HCT116 (cell line): ENCODE data around the gene C14orf180. TPM values are rescaled to one million over a fixed set of nuclear protein-coding genes. Genes with fewer than 3 reads are reported as not detected.

ENCODE experiments used
- ATAC-seq: fragments of 200-7000 bp; cut with Tn5 transposase; 2 replicates; pipeline ENCODE4 v1.9.1; 2020; ENCODE audit warnings: mild to moderate bottlenecking, moderate library complexity
- BruUV-seq: library from RNA; stranded (reverse); fragments of 400-500 nt; replicated peaks from 2 replicates; lab custom pipeline; 2021; lab: Mats Ljungman, UMichigan
- CTCF ChIA-PET: fragments of 300-600 bp; sonication (Branson Sonifier 250); formaldehyde crosslinking; loops from one replicate; lab custom pipeline; 2021; ENCODE audit warnings: antibody characterized with exemption; lab: Charles Lee
- POLR2A ChIA-PET: fragments of 300-600, 350-600 bp; sonication (Branson Sonifier 250); formaldehyde crosslinking; loops from one replicate; lab custom pipeline; 2021; ENCODE audit warnings: antibody characterized with exemption; lab: Charles Lee
- RAD21 ChIA-PET, 2 experiments: fragments of 300-600 bp; sonication (Branson Sonifier 250); formaldehyde crosslinking; loops; one replicate each; lab custom pipeline; 2023; ENCODE audit warnings: low total read pairs in 2 of 2; ENCODE audit not compliant: uncharacterized antibody in 2 of 2, unreplicated experiment in 2 of 2, low non-redundant PET in 1 of 2; lab: Charles Lee
- DNase-seq: peaks from one replicate; pipeline ENCODE4 v3.0.0-alpha.2; 2010; ENCODE audit warnings: low read depth, low spot score
- H2AFZ ChIP-seq: fragments of 200-600 bp; shearing (Covaris generic), sonication (generic); 2 replicates; pipeline ENCODE4 v1.6.1; 2017; ENCODE audit warnings: low read depth, mixed run types, mixed read lengths, antibody characterized with exemption, low read length; ENCODE audit not compliant: poor library complexity, severe bottlenecking
- H3K27ac ChIP-seq: 2 replicates; pipeline ENCODE4 v1.5.1; 2012; ENCODE audit warnings: low read depth, low read length
- H3K27me3 ChIP-seq: fragments of 200-600 bp; sonication (generic); 2 replicates; pipeline ENCODE4 v1.6.1; 2016; ENCODE audit warnings: mixed run types, low read length, mixed read lengths; ENCODE audit not compliant: insufficient read depth
- H3K36me3 ChIP-seq, 2 experiments: fragments of 200-500 bp in 1 of 2; fragments of 200-600 bp in 1 of 2; sonication (Bioruptor generic) in 1 of 2; sonication (generic) in 1 of 2; 2 replicates each; pipeline versions ENCODE4 v1.5.1 to v1.6.1; 2014 to 2016; ENCODE audit warnings: low read length in 2 of 2, inconsistent platforms in 1 of 2, mixed read lengths in 1 of 2, mixed run types in 1 of 2; ENCODE audit not compliant: insufficient read depth in 2 of 2, control insufficient read depth in 1 of 2
- H3K4me1 ChIP-seq, 2 experiments: fragments of 200-600 bp in 1 of 2; sonication (generic) in 1 of 2; 2 replicates each; pipeline versions ENCODE4 v1.5.1 to v1.6.1; 2012 to 2017; ENCODE audit warnings: low read length in 2 of 2, inconsistent platforms in 1 of 2, mild to moderate bottlenecking in 1 of 2, mixed read lengths in 1 of 2, mixed run types in 1 of 2, moderate library complexity in 1 of 2; ENCODE audit not compliant: insufficient read depth in 2 of 2, control insufficient read depth in 1 of 2
- H3K4me2 ChIP-seq: fragments of 200-600 bp; sonication (generic); 2 replicates; pipeline ENCODE4 v1.6.1; 2017; ENCODE audit warnings: mixed run types, low read length, mixed read lengths
- H3K4me3 ChIP-seq, 2 experiments: fragments of 200-600 bp in 1 of 2; sonication (generic) in 1 of 2; replicated peaks in 1 of 2; 2 replicates each; pipeline ENCODE4 v1.5.1; 2011 to 2016; ENCODE audit warnings: low read length in 2 of 2, control low read depth in 1 of 2, low read depth in 1 of 2, mild to moderate bottlenecking in 1 of 2, mixed read lengths in 1 of 2, mixed run types in 1 of 2
- H3K79me2 ChIP-seq: fragments of 200-600 bp; sonication (generic); 2 replicates; pipeline ENCODE4 v1.6.1; 2017; ENCODE audit warnings: mild to moderate bottlenecking, mixed run types, low read length, moderate library complexity, mixed read lengths; ENCODE audit not compliant: insufficient read depth
- H3K9ac ChIP-seq: fragments of 200-600 bp; sonication (generic); 2 replicates; pipeline ENCODE4 v1.6.1; 2016; ENCODE audit warnings: low read length, mixed read lengths
- H3K9me2 ChIP-seq: fragments of 200-600 bp; sonication (generic), shearing (Covaris generic); 2 replicates; pipeline ENCODE4 v1.6.1; 2017; ENCODE audit warnings: mixed run types, mild to moderate bottlenecking, moderate library complexity; ENCODE audit not compliant: insufficient read depth
- H3K9me3 ChIP-seq, 2 experiments: fragments of 200-500 bp in 1 of 2; fragments of 200-600 bp in 1 of 2; sonication (Bioruptor generic) in 1 of 2; sonication (generic) in 1 of 2; 2 replicates each; pipeline ENCODE4 v1.6.1; 2014 to 2017; ENCODE audit warnings: low read length in 2 of 2, mixed read lengths in 2 of 2, inconsistent platforms in 1 of 2, low read depth in 1 of 2, mild to moderate bottlenecking in 1 of 2, mixed run types in 1 of 2, moderate library complexity in 1 of 2; ENCODE audit not compliant: control insufficient read depth in 1 of 2, insufficient read depth in 1 of 2
- H4K20me1 ChIP-seq: fragments of 200-600 bp; sonication (generic), shearing (Covaris generic); 2 replicates; pipeline ENCODE4 v1.6.1; 2017; ENCODE audit warnings: mixed run types, mild to moderate bottlenecking, moderate library complexity; ENCODE audit not compliant: insufficient read depth
- CBX3 ChIP-seq: IDR thresholded peaks from 2 replicates; pipeline ENCODE4 v1.6.1; 2012; ENCODE audit warnings: low read depth
- CEBPB ChIP-seq: IDR thresholded peaks from 2 replicates; pipeline ENCODE4 v1.6.1; 2012; ENCODE audit warnings: low read depth
- JUND ChIP-seq: IDR thresholded peaks from 2 replicates; pipeline ENCODE4 v1.6.1; 2012
- POLR2A ChIP-seq: IDR thresholded peaks from 2 replicates; pipeline ENCODE4 v1.7.0; 2011; ENCODE audit warnings: borderline replicate concordance; ENCODE audit not compliant: insufficient read depth, insufficient read length; ENCODE audit errors: extremely low read depth
- RAD21 ChIP-seq: IDR thresholded peaks from 2 replicates; pipeline ENCODE4 v1.6.1; 2012; ENCODE audit warnings: low read depth, mild to moderate bottlenecking
- SIN3A ChIP-seq: IDR thresholded peaks from 2 replicates; pipeline ENCODE4 v1.6.1; 2012; ENCODE audit warnings: low read depth
- SP1 ChIP-seq: IDR thresholded peaks from 2 replicates; pipeline ENCODE4 v1.6.1; 2012; ENCODE audit warnings: low read depth
- SRF ChIP-seq: IDR thresholded peaks from 2 replicates; pipeline ENCODE4 v1.6.1; 2012; ENCODE audit warnings: low read depth
- TCF7L2 ChIP-seq: IDR thresholded peaks from 2 replicates; pipeline ENCODE4 v1.7.0; 2011; ENCODE audit warnings: borderline replicate concordance, inconsistent platforms; ENCODE audit not compliant: insufficient read depth, insufficient read length; ENCODE audit errors: extremely low read depth
- ZBTB33 ChIP-seq: IDR thresholded peaks from 2 replicates; pipeline ENCODE4 v1.6.1; 2011; ENCODE audit warnings: mild to moderate bottlenecking, low read length, moderate library complexity; ENCODE audit not compliant: insufficient replicate concordance; ENCODE audit errors: extremely low read depth
- ZFX ChIP-seq: fragments of 450-650 bp; IDR thresholded peaks from 2 replicates; pipeline ENCODE4 v1.6.1; 2017
- intact Hi-C: fragments of 100-400 bp; cut with micrococcal nuclease; formaldehyde crosslinking; loops from 2 replicates; pipeline ENCODE4 v1.10.0; 2022
- total RNA-seq: library from RNA; stranded (reverse); gene quantifications from one replicate; pipeline ENCODE4 v1.2.1, GENCODE V29; 2021; ENCODE audit not compliant: unreplicated experiment
- TF ChIP-seq, protein P1 (sequence below), 3 experiments: fragments of 200-600 bp in 1 of 3; sonication (generic) in 1 of 3; IDR thresholded peaks in 2 of 3; conservative IDR thresholded peaks in 1 of 3; 2 replicates each; pipeline ENCODE4 v1.5.1; 2012 to 2017; ENCODE audit warnings: low read depth in 2 of 3, low read length in 2 of 3, antibody characterized with exemption in 1 of 3, borderline replicate concordance in 1 of 3, control low read depth in 1 of 3, mild to moderate bottlenecking in 1 of 3, mixed read lengths in 1 of 3, mixed run types in 1 of 3, moderate library complexity in 1 of 3; ENCODE audit not compliant: insufficient read depth in 1 of 3

The C14orf180 gene
- total RNA-seq, 1 experiment from 2014 or later = not detected

GRCh38 chr14:104581521-104581920, 2.0 kb downstream of the C14orf180 start:
- ChIA-PET CTCF (no interaction called here), RAD21 (no interaction called here), POLR2A (no interaction called here)
- no peaks in the 10 kb centered on the region for H3K9me3 ChIP-seq
- no peaks in the 10 kb centered on the region for H3K9me2 ChIP-seq
- no peaks in the 10 kb centered on the region for H3K36me3 ChIP-seq
- intact Hi-C loops = no loop called here
- ATAC-seq (no peak), DNase-seq (no peak)
- no TSS peak for BruUV-seq
- no peak overlapping the region for H3K9ac ChIP-seq
- H3K4me3 ChIP-seq = no peak overlapping the region
- no peaks in the 10 kb centered on the region for H3K27me3 ChIP-seq
- no peak overlapping the region for H3K4me2 ChIP-seq
- no peak overlapping the region for H2AFZ ChIP-seq
- no peaks in the 10 kb centered on the region for H3K79me2 ChIP-seq
- H3K27ac ChIP-seq = no peak overlapping the region
- no peaks in the 10 kb centered on the region for H4K20me1 ChIP-seq
- H3K4me1 ChIP-seq = no peaks in the 10 kb centered on the region
- TF ChIP-seq CEBPB = no peak

DNA sequence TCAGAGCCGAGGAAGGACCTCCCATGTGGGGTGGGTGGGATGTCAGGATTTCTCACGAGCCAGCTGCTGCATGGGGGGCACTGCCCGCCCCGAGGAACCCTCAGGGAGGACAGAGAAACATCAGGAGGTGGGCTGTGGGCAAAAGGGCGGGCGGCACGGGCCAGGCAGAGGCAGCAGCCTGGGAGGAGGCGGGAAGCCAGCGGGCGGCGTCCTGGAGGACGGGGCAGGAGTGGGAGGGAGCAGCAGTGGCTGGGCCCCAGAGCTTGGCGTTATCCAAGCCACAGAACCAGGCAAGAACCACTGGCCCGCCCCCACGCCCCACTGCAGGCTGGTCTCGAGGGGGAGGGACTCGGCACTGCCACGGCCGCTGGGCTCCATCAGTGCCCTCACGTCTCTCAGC, 2.4 kb downstream of the C14orf180 start:
- ATAC-seq = no peak
- intact Hi-C loops = no loop called here

More for the DNA sequence above, 2.4 kb downstream of the C14orf180 start:
- Histone ChIP-seq H3K9ac (no peak overlapping the region), H3K4me2 (no peak overlapping the region), H3K9me2 (no peaks in the 10 kb centered on the region), H2AFZ (no peak overlapping the region), H3K9me3 (no peaks in the 10 kb centered on the region), H4K20me1 (no peaks in the 10 kb centered on the region), H3K27me3 (no peaks in the 10 kb centered on the region), H3K79me2 (no peaks in the 10 kb centered on the region), H3K4me1 (no peaks in the 10 kb centered on the region), H3K4me3 (no peak overlapping the region), H3K27ac (no peak overlapping the region), H3K36me3 (no peaks in the 10 kb centered on the region)
- POLR2A ChIA-PET = no interaction called here
- no peak for TF ChIP-seq ZBTB33
- TF ChIP-seq JUND = no peak
- no peak for TF ChIP-seq TCF7L2
- TF ChIP-seq, protein P1, sequence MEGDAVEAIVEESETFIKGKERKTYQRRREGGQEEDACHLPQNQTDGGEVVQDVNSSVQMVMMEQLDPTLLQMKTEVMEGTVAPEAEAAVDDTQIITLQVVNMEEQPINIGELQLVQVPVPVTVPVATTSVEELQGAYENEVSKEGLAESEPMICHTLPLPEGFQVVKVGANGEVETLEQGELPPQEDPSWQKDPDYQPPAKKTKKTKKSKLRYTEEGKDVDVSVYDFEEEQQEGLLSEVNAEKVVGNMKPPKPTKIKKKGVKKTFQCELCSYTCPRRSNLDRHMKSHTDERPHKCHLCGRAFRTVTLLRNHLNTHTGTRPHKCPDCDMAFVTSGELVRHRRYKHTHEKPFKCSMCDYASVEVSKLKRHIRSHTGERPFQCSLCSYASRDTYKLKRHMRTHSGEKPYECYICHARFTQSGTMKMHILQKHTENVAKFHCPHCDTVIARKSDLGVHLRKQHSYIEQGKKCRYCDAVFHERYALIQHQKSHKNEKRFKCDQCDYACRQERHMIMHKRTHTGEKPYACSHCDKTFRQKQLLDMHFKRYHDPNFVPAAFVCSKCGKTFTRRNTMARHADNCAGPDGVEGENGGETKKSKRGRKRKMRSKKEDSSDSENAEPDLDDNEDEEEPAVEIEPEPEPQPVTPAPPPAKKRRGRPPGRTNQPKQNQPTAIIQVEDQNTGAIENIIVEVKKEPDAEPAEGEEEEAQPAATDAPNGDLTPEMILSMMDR (IDR thresholded peaks at IDR 0.05 in 2 of 3, conservative IDR thresholded peaks at IDR 0.05 in 1 of 3; ENCODE audit: borderline replicate concordance in 1 of 3, insufficient read depth in 1 of 3, low read depth in 2 of 3, low read length in 2 of 3) = no peak
- no peak for TF ChIP-seq POLR2A
- TF ChIP-seq SP1 = no peak
- TF ChIP-seq CBX3 = no peak
- no peak for TF ChIP-seq RAD21
- no peak for TF ChIP-seq ZFX
- TF ChIP-seq SIN3A = no peak
- TF ChIP-seq SRF = no peak
- CTCF ChIA-PET = no interaction called here
- no TSS peak for BruUV-seq
- RAD21 ChIA-PET = no interaction called here
- DNase-seq = no peak
